NB4 (cell line): ENCODE data around the gene RPTOR.
"Not testable (repeated sequence)": the region's sequence is repeated elsewhere in the genome, so short reads cannot be mapped to it uniquely, and the experiment has no call there.

Source experiments
- DNase-seq: peaks from one replicate; pipeline ENCODE4 v3.0.0; 2010; ENCODE audit warnings: low read depth
- H3K4me3 ChIP-seq: one replicate; pipeline ENCODE4 v1.5.1; 2011; ENCODE audit warnings: mild to moderate bottlenecking, low read depth, low read length, moderate library complexity
- MYC ChIP-seq: IDR thresholded peaks from 2 replicates; pipeline ENCODE4 v1.6.1; 2011; ENCODE audit warnings: low read depth, low read length
- POLR2A ChIP-seq: IDR thresholded peaks from 2 replicates; pipeline ENCODE4 v1.6.1; 2011; ENCODE audit warnings: mild to moderate bottlenecking; ENCODE audit not compliant: insufficient read length; ENCODE audit errors: extremely low read depth
- TF ChIP-seq, protein P1 (sequence below): IDR thresholded peaks from one replicate; pipeline ENCODE4 v1.5.1; 2012; ENCODE audit warnings: low read depth, low read length
- TF ChIP-seq, protein P2 (sequence below): IDR thresholded peaks from 2 replicates; pipeline ENCODE4 v1.6.1; 2011; ENCODE audit warnings: low read depth, low read length

RPTOR gene

DNA sequence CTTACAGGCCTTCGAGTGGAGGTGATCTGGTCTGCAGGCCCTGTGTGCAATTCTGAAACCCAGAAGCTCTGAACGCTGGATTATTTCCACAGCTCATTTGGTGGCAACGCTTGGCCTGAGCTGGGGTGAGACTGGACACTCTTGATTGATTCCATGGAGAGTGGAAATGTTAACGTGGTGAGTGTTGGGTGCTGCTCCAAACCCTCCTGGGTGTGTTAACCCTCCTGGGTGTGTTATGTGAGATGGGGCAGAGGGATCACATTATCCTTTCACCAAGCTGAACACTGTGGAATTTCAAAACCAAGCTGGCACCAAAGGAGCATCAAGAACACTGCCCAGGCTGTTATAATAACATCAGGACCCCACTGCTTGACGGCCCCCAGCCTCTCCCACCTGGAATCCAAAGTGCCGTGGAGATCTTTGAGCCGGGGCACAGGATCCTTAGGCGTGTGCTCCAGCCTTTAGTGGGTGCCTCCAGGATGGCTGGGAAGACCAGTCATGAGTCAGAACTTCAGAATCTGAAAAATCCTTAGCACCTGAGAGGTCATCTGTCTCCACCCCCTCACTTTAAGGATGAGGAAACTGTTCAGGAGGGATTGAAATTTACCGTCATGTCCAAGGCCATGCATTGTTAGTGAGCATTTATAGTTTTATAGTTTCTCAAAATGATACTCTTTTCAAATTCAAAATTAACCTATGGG lies 75.0 kb downstream of the RPTOR start:
- no peak for DNase-seq
- TF ChIP-seq, protein P1, sequence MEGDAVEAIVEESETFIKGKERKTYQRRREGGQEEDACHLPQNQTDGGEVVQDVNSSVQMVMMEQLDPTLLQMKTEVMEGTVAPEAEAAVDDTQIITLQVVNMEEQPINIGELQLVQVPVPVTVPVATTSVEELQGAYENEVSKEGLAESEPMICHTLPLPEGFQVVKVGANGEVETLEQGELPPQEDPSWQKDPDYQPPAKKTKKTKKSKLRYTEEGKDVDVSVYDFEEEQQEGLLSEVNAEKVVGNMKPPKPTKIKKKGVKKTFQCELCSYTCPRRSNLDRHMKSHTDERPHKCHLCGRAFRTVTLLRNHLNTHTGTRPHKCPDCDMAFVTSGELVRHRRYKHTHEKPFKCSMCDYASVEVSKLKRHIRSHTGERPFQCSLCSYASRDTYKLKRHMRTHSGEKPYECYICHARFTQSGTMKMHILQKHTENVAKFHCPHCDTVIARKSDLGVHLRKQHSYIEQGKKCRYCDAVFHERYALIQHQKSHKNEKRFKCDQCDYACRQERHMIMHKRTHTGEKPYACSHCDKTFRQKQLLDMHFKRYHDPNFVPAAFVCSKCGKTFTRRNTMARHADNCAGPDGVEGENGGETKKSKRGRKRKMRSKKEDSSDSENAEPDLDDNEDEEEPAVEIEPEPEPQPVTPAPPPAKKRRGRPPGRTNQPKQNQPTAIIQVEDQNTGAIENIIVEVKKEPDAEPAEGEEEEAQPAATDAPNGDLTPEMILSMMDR: no peak
- TF ChIP-seq POLR2A: no peak
- TF ChIP-seq, protein P2, sequence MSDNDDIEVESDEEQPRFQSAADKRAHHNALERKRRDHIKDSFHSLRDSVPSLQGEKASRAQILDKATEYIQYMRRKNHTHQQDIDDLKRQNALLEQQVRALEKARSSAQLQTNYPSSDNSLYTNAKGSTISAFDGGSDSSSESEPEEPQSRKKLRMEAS: no peak
- TF ChIP-seq MYC: no peak
- no peak overlapping the region for H3K4me3 ChIP-seq

DNA sequence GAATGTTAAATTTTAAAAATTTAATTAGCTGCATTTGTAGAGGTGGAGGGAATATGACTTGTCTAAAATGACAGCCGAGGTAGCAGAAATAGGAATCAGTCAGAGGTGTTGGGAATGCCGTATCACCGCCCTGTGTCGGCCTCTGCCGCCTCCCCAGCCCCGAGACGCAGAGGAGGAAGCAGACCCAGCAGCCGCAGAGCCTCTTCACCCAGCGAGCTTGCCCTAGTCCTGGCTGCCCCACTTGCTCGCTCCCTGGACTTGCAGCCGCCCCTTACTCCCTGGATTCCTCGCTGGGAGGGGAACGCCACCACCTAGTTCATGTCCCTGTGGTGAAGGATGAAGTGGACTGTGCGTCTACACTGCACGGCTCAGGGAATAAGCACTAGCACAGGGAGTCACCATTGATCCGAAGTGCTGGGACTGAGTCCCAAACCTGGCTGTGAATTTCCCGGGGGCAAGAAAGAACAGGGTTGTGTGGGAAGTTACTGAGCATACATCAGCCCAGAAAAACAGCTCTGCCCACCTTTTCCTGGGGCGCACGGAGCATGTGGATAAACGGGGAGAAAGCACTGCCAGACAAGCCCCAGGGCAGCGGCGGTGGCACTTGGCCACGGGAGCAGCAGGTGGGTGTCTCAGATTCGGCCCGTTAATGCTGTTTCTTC lies 76.8 kb downstream of the RPTOR start:
- no peak for DNase-seq
- no peak overlapping the region for H3K4me3 ChIP-seq
- TF ChIP-seq, protein P2: no peak
- no peak for TF ChIP-seq MYC
- TF ChIP-seq, protein P1: no peak

DNA sequence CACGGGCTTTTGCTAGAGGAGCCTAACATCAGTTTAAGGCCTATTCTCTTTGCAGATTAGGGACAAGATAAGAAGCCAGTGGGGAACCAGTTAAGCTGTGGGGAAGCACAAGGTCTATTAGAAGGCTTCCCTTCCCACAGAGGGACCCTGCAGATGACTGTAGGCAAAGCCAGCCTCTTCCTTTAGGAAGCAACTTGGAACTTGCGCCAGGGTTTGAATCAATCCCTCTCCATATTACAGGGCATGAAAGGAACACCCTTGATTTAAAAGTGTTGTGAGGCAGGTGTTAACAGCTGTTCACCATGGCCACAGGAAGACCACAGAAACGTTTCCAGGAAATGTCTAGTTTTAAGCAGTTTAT lies 77.3 kb downstream of the RPTOR start:
- no peak for DNase-seq
- TF ChIP-seq MYC (no peak), POLR2A (no peak)
- TF ChIP-seq, protein P2: no peak
- TF ChIP-seq, protein P1: no peak
- H3K4me3 ChIP-seq: no peak overlapping the region

DNA sequence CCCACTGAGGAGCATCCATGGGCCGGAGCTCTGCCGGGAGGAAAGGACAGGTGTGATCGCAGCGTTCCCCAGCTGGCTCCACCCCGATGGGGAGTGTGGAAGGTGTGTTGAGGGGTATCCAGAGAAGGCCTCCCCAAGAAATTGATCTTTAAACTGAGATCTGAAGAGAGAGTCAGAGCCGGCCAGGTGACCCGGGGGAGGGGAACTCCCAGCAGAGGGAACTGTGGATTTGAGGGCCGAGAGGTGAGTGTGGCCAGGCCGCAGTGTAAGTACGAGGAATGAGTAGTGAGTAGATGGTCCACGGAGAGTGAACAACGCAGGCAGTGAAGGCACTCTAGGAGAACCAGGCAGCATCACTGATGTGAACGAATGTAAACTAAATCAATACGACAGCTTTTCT lies 80.2 kb downstream of the RPTOR start:
- no peak for DNase-seq
- no peak overlapping the region for H3K4me3 ChIP-seq
- no peak for TF ChIP-seq MYC
- TF ChIP-seq, protein P1: no peak
- TF ChIP-seq, protein P2: no peak
- no peak for TF ChIP-seq POLR2A

DNA sequence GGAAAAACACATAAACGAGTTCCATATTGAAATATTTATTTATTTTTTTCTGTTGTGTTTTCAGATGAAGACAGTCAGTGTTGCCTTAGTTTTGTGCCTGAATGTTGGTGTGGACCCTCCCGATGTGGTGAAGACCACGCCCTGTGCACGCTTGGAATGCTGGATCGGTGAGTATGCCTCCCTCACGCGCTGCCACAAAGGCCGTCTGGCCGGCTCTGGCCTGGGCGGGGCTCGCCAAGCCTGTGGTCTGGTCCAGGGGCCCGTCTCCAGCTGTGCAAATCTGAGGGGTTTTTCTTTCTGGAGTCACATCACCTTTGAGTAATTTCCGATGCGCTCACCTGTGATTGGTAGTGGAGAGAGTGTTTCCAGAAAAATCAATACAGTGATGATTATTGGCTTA lies 81.0 kb downstream of the RPTOR start:
- no peak for TF ChIP-seq POLR2A
- no peak for TF ChIP-seq MYC
- TF ChIP-seq, protein P2: no peak
- TF ChIP-seq, protein P1: no peak
- no peak for DNase-seq
- H3K4me3 ChIP-seq: no peak overlapping the region

DNA sequence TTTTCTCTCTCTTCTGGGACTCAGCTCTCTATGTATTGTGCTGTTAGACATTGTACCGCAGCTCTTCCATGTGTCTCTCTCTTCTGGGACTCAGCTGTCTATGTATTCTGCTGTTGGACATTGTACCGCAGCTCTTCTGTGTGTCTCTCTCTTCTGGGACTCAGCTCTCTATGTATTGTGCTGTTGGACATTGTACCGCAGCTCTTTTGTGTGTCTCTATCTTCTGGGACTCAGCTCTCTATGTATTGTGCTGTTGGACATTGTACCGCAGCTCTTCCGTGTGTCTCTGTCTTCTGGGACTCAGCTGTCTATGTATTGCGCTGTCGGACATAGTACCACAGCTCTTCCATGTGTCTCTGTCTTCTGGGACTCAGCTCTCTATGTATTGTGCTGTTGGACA lies 84.2 kb downstream of the RPTOR start:
- DNase-seq, H3K4me3 ChIP-seq: not testable (repeated sequence)
